SIG-M5 (cell line): Measurements from ENCODE around the gene AIFM3.
"Not testable (repeated sequence)": the region's sequence is repeated elsewhere in the genome, so short reads cannot be mapped to it uniquely, and the experiment has no call there.

Experiments used
- DNase-seq: peaks from one replicate; lab custom pipeline; 2025; lab: John Stamatoyannopoulos, UW

The AIFM3 gene

DNA sequence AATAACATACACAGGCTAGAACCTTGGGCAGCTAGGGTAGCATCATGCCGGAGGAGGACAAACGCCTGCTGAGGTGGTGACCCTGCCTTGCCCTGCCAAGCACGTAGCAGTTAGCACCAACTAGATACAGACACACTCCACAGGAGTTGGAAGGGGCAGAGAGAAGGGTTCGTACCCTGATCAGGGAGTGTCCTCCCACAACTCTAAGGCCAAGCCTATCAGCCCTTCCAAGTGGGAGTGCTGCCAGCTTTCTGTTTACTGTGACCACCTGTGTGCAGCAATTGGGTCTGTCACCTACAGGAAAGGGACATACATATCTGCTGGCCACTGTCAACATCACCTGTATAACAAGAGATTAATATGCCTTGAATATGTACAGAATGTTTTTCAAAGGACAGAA lies 36.7 kb downstream of the AIFM3 start:
- no peak for DNase-seq

DNA sequence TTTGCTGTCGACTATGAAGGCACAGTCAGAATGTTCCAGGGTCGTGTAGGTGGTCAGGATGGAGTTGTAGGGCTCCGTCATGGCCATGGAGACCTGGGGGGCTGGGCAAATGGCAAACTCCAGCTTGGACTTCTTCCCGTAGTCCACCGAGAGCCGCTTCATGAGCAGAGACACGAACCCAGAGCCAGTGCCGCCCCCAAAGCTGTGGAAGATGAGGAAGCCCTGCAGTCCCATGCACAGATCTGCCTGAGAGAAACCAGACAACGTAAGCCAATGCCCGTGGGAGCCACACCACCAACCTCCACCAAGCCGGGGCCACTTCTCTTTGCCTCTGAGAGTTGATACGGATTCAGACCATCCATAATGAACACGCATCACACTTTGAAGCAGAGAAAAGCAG lies 42.2 kb downstream of the AIFM3 start:
- not testable (repeated sequence) for DNase-seq

DNA sequence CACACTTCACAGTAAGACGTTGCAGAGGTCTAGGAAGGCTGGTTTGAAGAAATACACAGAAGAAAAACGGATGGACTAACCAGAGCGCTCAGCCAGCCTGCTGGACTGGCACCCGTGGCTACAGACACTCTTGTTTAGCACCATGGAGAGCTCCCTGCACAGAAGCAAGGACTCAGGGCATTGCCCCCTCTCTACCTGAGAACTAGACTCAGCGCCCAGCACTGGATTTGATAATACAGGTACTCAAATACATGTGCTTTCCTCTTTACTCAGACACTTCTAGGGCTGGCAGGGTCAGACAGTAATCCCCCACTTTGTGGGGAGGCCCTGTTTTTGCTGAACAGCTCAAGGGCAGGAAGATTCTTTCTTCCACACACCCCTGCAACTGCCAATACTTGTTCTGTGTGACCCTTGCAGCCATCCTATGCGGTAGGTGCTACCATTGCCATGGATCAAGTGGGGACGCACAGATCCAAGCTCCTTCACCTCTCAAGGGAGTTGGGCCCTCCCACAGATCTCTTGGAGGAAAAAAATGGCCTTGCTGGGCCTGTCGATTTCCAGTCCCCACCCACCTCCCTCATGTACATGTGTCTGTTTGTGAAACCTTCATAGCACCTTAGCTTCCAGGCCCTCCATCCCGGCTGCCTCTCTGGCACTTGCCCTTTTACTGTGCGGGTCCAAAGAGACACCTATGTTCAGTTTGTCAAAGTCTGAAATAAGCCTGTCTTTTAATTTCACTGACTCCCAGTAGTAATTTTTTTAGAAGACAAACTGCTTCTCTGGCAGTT lies 42.8 kb downstream of the AIFM3 start:
- DNase-seq: no peak

DNA sequence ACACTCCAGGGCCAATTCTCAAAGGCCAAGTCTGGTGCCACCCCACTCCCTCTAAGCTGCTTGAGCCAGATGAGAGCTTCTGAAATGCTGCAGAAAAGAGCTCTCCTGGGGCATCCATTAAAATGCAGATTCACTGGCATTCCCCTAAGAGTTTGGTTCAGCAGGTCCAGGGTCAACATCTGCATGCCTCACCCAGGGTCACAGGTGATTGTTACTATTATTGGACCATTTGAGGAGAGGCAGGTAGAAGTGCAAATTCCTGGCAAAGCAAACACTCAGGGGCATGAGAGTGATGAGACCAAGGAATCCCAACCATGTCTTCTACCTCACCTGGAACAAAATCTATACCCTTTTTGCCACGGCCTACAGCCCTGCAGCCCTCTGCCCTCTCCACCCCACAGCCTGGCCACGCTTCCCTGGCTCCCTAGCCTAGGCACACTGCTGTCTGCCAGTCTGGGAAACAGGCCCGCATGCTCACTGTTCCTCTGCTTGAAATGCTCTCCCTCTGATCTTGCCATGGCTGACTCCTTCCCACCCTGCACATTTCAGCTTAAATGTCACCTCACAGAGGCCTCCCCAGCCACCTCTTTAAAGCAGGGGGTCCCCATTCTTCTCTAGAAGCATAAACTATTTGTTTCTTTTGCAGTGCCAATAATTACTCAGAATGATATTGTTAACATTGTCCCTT lies 43.5 kb downstream of the AIFM3 start:
- DNase-seq: no peak

DNA sequence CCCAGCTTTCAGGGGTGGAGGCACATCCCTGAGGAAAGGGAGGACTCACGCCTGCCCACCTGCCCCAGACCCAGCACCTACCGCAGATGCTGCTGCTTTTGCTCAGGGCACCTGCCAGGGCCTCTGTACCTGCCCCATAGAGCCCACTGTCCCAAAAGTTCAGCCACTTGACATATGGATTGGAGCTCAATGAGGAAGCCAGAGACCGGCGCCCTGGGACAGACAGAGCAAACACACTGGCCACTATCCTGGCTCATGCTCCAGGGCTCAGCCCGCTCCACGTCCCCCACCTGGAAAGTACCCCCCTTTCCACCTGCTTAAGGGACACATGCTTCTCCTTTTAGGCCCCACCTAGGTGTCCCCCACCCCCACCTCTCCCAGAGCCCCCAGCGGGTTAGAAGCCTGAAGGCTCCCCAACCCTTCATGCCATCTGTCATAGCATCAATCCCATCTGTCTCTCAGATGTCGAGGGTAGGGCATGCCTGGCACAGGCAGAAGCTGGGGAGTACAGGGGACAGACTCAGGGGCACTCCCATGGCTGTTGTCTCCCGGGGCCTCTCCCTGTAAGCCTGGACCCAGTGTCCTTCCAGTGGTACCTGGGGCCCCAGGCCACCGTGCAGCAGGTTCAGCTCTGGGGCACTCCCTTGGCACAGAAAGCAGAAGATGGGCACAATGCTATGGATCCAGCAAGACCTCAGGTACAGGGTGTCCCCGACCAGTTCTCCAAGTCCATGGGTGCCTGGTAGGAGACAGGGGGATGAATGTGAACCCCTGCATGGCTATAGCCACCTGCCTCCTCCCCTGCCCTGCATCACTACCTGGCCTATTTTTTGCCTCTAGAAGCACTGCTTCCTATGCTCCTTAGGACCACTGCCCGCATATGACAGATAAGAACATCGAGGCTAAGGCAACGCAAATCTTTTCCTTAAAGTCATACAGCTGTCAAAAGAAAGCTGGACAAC lies 45.7 kb downstream of the AIFM3 start:
- no peak for DNase-seq

DNA sequence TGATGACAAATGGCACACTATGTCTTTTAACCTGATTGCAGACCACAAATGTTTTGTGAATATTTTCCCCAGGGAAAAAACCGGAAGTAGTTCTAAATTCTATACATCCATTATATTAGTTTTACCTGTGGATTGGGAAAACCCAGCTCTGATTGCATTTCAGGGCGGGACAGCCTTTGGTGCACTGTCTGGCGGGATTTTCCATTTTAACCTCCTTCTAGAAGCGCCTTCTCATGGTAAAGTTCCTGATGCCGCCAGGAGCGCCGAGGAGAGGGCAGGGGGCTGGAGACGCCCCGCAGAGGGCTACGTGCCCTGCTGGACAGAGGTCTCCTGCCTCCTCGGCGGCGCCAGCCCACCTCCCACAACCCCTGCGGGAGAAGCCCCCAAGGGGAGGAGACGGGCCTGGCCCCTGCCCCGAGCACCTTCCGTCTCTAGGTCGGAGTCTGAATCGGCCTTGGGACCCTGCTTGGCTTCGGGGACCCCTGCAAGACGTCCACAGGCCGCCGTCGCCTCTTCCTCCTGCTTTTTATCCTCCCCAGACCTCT lies 46.7 kb downstream of the AIFM3 start:
- no peak for DNase-seq

DNA sequence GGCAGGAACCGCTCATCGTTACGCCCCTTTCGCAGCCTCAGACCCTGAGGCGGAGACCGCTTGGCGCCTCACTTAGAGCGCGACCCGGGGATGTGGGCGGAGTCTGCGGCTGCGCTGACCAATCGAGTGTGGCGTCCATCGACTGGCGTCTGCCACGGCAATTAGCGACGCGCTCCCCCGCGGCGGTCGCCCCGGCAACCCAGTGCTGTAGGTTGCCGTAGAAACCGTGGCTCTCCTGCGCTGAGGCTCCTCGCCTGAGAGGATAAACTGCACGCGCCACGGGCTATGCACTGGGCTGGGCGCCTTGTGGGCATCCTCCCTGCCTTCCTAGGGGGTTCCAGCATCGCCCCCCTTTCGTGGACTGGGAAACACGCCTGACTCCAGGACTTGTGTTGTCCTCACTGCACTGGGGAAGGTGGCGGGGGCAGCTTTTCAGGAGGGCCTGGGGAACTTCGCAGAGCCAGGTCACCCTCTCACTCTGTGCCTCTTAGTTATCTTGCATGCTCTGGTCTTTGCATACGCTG lies 47.2 kb downstream of the AIFM3 start:
- DNase-seq: no peak

DNA sequence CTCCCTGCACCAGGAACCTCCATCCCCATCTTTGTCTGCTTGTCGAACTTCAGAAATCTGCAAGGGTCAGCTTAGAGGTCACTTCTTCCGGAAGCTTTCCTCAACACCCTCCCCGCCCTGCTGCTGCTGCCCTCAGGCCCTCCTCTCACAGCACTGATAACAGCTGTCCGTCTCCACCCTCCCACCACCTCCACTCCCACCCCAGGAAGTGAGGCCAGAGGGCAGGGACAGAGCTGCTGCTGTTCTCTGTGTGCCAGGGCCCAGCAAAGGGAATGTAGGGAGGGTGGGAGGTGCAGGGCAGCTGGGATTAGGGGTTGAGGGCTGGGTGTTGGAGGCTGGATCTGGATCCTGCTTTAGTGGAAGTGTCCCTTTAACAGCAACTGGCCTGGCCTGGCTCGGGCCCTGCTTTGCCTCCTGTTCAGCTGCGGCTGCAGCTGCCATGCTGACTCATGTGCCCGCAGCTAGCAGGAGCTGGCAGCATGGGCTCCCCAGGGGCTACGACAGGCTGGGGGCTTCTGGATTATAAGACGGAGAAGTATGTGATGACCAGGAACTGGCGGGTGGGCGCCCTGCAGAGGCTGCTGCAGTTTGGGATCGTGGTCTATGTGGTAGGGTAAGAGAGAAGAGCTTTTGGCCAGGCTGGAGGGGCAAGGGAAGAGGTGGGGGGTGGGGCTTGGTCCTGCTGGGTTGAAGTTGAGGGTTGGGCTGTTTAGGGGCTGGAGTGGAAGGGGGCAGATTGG lies 47.8 kb downstream of the AIFM3 start, which contains the start of gene P2RX6:
P2RX6 (plus strand) TSS at position 440 of the 740 bp plus-strand sequence; CDS start at position 450, 10 bp downstream.
- DNase-seq: no peak

DNA sequence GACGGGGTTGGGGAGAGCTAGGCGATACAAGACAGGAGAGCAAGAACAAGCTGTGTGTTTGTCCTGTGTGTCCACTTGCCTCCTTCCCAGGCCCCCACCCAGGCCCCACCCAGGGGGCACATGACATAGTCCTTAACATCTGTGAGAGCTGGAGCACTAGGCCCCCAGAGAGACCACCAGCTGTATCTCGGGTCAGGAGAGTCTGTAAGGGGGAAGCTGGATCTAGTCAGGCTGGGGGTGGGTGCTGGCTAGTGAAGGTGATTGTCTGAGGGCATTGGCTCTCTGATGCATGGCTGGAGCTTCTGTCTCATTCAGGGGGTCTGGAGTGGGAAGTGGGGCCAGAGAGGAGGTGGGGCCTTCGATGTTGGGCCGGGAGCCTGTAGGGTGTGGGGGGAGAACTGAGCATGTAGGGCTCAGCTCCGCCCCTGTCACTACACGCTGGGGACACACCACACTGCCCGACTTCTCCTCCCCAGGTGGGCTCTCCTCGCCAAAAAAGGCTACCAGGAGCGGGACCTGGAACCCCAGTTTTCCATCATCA lies 48.5 kb downstream of the AIFM3 start:
- DNase-seq: no peak

DNA sequence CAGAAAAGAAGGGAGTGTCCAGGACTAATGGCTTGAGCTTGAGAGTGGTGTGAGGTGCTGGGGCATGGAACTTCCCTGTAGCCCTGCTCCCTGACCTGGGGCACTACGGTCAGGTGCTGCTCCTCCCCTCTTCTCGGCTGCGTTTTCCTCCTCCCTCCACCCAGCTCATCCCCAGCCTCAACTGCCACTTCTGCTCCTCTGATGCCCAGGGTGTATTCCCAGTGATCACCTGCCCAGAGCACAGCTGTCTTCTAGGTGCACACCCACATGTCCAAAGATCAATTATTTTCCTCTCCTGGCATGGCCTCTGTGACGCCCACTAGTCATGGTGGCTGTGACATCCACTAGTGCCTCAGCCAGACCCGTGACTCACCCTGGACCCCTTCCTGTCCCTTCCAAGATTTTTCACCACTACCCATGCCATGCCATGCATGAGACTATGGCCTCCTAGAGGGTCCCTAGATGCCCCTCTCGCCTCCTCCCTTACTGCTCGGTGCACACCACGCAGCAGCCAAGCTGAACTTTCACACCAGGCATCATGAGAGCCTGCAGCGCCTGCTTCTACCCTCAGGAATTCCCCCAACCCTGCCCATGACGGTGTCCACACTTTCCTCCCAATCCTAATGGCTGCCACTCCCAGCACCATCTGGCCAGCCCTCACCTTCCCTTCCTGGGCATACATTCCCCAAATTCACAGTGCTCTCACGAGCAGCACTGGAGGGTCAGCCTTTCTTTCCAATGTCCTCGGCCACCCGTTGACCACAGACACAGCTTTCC lies 49.8 kb downstream of the AIFM3 start:
- DNase-seq: no peak

DNA sequence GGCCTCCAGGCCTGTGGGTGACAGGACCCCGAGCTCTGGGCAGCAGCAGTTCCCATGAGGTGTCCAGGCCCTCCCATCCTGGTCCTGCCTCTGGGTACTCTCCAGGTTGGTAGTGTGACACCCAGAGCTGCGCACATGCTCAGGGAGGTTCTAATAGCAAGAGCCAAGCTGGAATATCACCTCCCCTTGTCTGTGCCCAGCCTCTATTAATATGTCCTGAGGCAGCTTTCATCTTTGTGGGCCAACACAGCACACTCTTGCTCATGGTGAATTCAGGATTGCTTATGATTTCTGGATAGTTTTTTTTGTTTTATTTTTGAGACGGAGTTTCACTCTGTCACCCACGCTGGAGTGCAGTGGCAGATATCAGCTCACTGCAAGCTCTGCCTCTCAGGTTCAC lies 51.3 kb downstream of the AIFM3 start:
- DNase-seq: no peak

DNA sequence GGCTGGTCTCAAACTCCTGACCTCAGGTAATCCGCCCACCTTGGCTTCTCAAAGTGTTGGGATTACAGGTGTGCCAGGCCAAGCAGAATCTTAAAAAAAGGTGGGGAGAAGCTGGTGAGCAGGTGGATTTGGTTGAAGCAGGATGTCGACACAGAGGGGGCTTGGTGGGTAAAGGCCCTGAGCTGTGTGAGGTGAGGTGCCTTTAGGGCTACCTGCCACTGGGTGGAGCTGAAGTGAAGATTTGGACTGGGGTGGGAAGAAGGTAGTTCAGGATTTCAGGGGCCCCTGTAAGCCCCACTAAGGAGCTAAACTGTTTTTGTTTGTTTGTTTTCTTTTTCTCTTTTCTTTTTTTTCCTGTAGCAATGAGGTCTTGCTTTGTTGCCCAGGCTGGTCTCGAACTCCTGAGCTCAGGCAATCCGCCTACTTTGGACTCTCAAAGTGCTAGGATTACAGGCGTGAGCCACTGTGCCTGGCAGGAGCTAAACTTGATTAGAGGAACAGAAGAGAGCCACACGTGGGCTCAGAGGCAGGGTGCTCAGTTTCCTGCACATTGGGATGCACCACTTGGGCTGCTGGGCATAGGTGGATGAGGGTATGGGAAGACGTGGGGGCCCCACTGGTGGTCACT lies 53.9 kb downstream of the AIFM3 start:
- DNase-seq: no peak

DNA sequence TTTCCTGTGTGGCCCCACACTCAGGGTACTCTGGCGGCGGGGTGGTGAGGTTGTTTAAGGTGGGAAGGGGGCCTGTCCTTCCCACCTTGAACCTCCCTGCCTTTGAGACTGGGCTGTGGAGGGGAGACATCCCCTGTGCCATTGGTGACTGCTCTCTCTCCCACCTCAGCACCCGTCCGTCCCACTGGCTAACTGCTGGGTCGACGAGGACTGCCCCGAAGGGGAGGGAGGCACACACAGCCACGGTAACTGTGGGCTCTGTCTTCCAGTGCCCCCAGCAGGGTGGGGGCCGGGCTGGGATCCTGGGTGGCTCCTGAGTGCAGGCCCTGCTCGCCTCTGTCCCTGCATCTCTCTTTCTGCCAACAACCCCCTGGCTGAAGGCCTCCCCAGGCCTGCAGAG lies 55.5 kb downstream of the AIFM3 start:
- DNase-seq: no peak

DNA sequence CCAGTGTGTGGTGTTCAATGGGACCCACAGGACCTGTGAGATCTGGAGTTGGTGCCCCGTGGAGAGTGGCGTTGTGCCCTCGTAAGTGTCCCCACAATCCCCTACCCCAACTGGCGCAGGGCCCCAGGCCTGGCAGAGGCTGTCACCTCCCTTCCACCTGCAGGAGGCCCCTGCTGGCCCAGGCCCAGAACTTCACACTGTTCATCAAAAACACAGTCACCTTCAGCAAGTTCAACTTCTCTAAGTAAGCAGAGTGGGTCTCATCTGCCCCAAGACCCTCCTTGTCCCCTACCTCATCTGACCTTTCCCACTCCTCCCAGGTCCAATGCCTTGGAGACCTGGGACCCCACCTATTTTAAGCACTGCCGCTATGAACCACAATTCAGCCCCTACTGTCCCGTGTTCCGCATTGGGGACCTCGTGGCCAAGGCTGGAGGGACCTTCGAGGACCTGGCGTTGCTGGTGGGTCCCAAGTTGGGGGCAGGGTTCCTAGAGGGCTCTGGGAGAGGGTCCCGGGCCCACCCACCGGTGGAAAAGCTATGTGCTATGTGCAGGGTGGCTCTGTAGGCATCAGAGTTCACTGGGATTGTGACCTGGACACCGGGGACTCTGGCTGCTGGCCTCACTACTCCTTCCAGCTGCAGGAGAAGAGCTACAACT lies 56.0 kb downstream of the AIFM3 start:
- DNase-seq: no peak

DNA sequence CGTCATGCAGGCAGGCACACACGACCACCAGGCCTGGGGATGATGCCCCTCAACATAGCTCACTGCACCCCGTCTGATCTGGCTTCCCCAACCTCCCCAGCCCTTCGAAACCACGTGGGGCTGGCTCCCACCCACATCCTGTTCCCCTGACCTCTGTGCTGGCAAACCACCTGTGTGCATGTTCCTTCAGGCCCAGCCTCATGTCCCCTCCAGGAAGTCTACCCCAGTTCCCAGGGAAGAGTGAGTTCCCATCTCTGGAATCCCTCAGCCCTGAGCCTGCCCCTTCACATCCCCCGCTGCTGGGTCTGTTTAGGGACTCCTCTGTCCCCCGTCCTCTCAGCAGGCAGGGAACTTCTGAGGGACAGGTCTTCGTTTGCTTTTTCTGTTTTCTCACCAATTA lies 58.2 kb downstream of the AIFM3 start:
- DNase-seq: no peak

DNA sequence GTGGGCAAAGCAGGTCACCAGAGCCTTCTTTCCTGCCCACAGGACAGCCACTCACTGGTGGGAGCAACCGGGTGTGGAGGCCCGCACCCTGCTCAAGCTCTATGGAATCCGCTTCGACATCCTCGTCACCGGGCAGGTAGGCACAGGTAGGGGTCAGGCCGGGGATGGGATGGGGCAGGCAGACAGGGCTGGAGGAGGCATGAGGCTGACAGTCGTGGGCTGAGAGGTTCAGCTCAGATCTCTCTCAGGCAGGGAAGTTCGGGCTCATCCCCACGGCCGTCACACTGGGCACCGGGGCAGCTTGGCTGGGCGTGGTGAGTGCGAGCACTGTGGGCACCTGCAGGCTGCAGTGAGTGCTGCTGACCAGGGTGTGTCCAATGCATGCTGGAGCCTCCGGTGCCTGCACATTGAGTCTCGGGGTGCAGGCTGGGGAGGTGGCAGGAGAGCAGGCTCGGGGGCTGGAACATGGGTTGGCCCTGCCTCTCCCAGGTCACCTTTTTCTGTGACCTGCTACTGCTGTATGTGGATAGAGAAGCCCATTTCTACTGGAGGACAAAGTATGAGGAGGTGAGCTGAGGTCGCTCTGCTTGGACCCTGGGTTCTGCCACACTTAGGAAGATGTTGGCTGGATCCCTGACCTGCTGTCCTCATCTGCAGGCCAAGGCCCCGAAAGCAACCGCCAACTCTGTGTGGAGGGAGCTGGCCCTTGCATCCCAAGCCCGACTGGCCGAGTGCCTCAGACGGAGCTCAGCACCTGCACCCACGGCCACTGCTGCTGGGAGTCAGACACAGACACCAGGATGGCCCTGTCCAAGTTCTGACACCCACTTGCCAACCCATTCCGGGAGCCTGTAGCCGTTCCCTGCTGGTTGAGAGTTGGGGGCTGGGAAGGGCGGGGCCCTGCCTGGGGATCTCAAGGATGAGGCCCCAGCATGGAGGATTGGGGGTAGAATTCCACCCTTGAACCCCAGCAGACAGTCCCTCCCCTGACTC lies 59.0 kb downstream of the AIFM3 start:
- DNase-seq: no peak

DNA sequence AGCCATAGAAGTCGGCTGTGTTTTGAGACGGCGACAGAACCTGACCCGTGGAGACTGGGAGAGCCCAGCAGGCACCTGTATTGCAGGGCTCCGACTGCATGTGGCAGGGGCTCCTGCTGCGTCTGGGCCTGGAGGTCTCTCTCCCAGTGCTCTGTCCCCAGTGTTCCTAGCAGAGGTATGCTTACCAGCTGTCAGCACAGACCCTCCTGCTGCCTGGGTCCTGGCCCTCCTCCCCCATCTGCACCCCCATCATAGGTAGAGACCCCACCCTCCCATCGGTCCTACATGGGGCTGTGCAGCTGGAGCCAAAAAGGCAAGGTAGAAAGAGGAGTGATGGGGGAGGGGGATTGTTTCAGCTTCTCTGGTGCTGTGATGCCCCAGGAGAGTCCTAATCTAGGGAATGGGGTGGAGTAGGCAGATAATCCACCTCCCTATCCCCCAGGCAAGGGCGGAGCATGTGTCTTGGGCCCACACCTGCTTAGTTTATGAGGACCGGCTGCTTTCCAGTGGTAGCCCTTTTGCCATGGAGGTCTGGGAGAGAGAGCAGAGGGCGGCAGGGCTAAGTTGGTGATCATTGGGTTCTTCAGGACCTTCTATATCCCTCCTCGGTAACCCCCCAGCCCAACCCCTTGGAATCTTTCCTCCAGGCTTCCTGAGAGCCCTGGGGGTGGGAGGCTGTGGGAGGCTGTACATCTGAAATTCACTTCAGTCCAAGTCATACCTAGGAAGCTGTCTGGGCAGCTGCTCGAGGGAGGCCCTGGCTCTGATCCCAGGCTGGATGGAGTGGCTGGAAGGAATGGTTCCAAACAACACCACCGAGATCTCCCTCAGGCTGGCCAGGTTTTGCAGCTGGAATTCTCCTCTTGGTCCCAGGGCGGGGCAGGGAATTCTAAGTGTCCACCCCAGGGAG lies 60.0 kb downstream of the AIFM3 start:
- no peak for DNase-seq
